HG03280 (cell line): ENCODE results near the gene KTI12.
"Not testable (repeated sequence)": the region's sequence is repeated elsewhere in the genome, so short reads cannot be mapped to it uniquely, and the experiment has no call there.

Experiments used
- ATAC-seq: cut with Tn5 transposase; IDR thresholded peaks from one replicate; pipeline ENCODE4 v1.9.1; 2021; ENCODE audit warnings: mild to moderate bottlenecking, moderate library complexity; ENCODE audit not compliant: unreplicated experiment

The KTI12 gene

GRCh38 chr1:52041551-52042185 is 8.1 kb upstream of the KTI12 start:
- ATAC-seq: no peak

GRCh38 chr1:52037909-52038308 is 4.3 kb upstream of the KTI12 start:
- ATAC-seq: no peak

GRCh38 chr1:52037402-52037814 is 3.8 kb upstream of the KTI12 start:
- no peak for ATAC-seq

- ATAC-seq: no peak
Observed at GRCh38 chr1:52034050-52034384, 407 bp upstream of the KTI12 start.

GRCh38 chr1:52032785-52033131 is 852 bp downstream of the KTI12 start:
- ATAC-seq: peak; percentile 37

DNA sequence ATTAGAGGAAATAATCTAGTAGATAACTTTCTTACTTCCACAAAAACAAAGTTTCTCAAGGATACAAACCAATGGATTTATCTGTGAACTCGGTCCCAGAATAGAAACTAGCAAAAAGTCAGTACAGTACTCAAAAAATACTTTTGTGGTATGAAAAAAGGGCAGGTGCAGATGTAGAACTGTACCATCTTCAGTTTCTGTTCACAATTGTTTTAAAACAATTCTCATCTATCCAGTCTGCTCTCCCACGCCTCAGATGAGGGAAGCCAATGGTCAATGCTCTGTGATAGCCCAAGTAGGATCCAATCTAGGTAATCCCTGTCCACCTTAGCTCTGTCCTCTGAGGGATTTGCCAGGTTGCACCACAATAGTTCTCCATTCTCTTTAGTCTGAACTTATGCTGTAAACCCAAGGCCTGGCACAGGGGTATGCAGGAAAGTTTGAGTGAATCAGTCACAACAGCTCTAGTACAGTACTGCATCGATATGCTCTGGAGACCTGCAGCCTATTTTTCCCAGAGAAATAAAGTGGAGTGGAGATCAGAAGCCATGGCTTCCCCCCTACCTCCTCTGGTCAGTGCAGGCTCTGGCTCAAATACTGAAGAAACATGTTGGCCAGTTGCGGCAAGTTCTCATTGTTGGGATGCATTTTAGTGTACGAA is 1.4 kb downstream of the KTI12 start:
- peak; percentile 36 for ATAC-seq

DNA sequence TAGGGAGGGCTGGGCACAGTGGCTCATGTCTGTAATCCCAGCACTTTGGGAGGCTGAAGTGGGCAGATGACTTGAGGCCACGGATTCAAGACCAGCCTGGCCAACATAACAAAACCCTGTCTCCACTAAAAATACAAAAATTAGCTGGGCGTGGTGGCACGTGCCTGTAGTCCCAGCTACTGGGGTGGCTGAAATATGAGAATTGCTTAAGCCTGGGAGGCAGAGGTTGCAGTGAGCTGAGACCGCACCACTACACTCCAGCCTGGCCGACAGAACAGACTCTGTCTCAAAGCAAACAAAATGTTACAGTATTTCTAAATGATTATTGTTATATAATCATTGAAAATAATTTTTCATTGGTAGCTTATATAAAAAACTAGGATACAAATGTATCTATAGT is 4.8 kb downstream of the KTI12 start:
- not testable (repeated sequence) for ATAC-seq

- ATAC-seq: no peak
Observed at GRCh38 chr1:52028328-52028727, 5.3 kb downstream of the KTI12 start.

GRCh38 chr1:52026278-52026677 is 7.3 kb downstream of the KTI12 start:
- ATAC-seq: no peak

DNA sequence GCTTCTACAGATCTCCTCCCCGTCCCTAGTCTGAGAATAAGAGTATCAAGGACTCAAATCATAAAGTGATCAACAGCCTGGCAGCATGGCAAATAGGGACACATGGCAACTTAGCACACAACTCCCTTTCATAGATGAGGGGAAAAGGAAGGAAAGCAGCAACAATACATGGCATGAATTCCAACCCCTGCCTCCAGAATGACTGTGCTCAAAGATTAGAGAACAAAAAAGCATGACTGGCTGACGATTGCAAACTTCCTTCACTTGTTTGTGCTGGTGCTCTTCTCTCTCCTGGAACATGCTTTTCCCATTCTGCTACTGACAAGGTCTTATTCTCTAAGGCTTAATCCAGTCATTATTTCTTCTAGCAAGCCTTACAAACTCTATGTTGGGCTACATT is 11.5 kb downstream of the KTI12 start:
- ATAC-seq: no peak

DNA sequence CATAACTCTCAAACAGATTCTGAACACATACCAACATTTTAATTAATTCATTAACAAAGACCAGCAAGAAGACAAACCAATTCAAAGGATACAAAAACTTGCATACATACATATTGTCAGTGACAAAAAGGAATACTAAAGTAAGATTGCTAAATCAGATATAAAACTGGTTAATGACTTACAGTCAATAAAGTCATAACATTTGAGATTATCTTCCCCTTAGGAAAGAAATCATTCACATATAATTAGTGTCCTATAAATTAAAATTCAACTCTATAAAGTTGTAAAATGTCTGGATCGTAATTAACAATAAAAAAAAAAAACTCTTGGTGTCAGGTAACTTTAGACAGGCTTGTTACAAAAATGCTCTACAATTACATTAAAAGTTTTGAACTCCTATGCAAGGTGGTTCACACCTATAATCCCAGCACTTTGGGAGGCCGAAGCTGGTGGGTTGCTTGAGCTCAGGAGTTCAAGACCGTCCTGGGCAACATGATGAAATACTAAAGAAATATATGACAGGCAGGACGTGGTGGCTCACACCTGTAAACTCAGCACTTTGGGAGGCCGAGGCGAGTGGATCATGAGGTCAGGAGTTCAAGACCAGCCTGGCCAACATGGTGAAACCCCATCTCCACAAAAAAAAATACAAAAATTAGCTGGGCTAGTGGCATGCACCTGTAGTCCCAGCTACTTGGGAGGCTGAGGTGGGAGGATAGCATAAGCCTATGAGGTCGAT is 25.4 kb downstream of the KTI12 start:
- ATAC-seq: no peak

GRCh38 chr1:52007215-52008002 is 26.2 kb downstream of the KTI12 start:
- ATAC-seq: no peak

GRCh38 chr1:52006081-52006553 is 27.5 kb downstream of the KTI12 start:
- not testable (repeated sequence) for ATAC-seq

DNA sequence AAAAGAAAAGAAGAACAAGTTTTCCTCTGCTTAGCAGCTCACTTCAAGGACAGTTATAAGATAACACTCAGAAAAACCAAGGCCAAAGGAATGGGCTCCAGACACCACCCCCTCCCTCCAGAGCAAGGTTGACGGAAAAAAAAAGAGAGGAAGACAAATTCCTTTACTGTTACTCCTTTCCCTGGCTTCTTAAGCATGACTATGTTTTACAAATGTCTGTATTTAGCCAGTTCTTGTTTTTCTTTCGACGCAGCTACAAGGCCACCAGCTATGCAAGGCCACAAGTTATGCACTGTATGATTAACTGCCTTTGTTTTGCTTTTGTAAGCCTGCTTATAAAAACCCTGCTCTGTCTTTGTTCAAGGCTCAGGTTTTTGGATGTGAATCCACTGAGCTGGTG is 28.1 kb downstream of the KTI12 start:
- not testable (repeated sequence) for ATAC-seq

DNA sequence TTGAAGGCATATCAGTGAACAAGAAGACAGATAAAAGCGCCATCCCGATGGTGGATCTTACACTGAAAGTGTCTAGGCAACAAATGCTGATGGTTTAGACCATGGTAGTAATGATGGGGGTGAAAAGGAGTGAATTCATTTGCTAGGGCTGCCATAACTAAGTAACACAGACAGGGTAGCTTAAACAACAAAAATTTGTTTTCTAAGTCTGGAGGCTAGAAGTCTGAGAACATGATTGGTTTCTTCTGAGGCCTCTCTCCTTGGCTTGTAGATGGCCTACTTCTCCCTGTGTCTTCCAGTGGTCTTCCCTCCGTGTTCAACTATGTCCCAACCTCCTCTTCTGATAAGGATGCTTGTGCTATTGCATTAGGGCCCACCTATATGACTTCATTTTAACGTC is 29.7 kb downstream of the KTI12 start:
- no peak for ATAC-seq

DNA sequence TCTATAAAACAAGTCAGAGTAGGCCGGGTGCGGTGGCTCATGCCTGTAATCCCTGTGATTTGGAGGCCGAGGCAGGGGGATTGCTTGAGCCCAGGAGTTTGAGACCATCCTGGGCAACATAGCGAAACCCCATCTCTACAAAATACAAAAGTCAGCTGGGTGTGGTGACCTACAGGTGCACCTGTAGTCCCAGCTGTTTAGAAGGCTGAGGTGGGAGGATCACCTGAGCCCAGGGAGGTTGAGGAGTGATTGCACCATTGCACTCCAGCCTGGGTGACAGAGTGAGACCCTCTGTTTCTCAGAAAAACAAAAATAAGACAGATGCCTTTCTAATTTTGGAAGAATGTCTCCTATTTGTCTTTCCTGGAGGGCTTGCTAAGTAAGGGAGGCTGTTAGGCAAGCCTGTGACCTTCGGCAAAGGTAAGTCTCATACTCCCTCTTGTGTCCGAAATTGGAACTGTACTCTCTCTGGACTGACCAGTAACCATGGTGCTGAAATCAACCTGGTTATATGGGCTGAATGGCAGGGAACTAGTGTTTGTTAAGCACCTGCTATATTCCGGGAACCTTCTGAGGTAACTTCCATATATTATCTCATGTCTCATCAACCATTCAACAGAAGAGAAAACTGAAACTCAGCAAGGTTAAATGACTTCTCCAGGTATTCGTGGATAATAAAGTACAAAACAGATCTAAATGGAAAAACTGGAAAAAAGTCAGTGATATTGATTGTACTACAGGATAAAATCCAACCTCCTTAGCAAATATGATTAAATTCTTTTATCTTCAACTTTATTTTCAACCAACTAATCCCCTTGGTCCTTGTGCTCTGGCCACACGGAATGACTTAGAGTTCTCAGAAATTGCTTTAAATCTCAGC is 31.3 kb downstream of the KTI12 start:
- peak; percentile 92 for ATAC-seq

- ATAC-seq: no peak
Observed at GRCh38 chr1:51998701-51999100, 34.9 kb downstream of the KTI12 start.

DNA sequence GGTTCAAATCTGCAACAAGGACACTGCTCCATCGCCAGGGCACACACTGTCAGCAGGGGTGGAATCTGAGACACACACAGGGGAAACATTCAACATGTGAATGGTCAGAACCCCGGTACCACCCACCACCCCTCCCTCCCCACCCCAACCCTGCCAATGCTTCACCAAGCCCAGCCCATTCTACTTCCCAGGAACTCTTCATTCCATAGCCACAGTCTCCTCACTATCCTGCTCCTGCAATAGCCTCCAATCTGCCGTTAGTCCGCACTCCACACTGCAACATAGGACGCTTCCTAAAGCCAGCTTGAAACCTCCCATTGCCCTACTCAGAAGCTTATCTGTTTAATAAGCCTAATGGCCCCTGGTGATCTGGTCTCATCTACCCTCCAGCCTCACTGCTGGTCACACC is 35.6 kb downstream of the KTI12 start:
- ATAC-seq: no peak

DNA sequence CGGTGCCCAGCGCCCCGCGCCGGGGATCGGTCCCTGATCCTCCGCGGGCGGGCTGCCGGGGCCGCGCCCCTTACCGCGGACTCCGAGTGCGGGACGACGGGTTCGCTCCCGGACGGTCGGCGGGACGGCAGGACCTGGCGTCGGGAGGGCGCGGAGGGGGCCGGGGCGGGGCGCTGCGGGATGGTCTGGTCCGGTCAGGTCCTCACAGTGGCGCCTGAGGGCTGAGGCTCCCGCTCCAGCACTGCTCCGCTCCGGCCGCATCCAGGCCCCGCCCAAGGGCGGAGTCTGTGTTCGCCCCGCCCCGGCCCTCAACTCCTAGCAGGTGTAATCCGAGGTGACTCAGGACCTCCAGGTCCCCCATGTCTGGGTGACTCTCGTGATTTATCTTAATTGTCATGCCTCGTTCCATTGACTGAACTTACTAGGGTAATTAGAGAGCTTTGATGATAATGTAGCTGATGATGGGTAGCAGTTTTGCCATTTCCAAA is 43.1 kb downstream of the KTI12 start, which contains the start of gene RAB3B:
TSS of gene RAB3B (minus strand) at position 223 of the 488 bp plus-strand sequence. CDS start 13,583 bp downstream, outside the sequence.
- peak; percentile 86 for ATAC-seq
